Left ventricle myocardium inferior (tissue), 1 donor: Measurements from ENCODE around the gene APPBP2. TPM values are rescaled to one million over a fixed set of nuclear protein-coding genes. Genes with fewer than 3 reads are reported as not detected.

Experiments
- DNase-seq: peaks from one replicate; pipeline ENCODE4 v3.0.0-alpha.2; 2020
- H3K27ac ChIP-seq: fragments of 200-600 bp; replicated peaks from 2 replicates; pipeline ENCODE4 v1.8.0; 2021
- H3K27me3 ChIP-seq: fragments of 200-600 bp; 2 replicates; pipeline ENCODE4 v1.8.0; 2021; ENCODE audit warnings: low read depth
- H3K36me3 ChIP-seq: fragments of 200-600 bp; 2 replicates; pipeline ENCODE4 v1.8.0; 2021
- H3K4me1 ChIP-seq: fragments of 200-600 bp; 2 replicates; pipeline ENCODE4 v1.8.0; 2021
- H3K4me3 ChIP-seq: fragments of 200-600 bp; 2 replicates; pipeline ENCODE4 v1.8.0; 2021; ENCODE audit warnings: mild to moderate bottlenecking, moderate library complexity
- H3K9me3 ChIP-seq: fragments of 200-600 bp; replicated peaks from 2 replicates; pipeline ENCODE4 v1.8.0; 2021
- CTCF ChIP-seq: fragments of 200-600 bp; IDR thresholded peaks from 2 replicates; pipeline ENCODE4 v1.8.0; 2021; ENCODE audit warnings: antibody characterized with exemption, mild to moderate bottlenecking, borderline replicate concordance
- intact Hi-C: fragments of 100-400 bp; cut with micrococcal nuclease; formaldehyde crosslinking; loops from one replicate; pipeline ENCODE4 v1.11.0; 2022
- total RNA-seq: library from RNA; stranded (reverse); fragmentation: NEBNext Ultra II Directional; extraction: Animal tissue kit (Norgen Biotek cat#: 25700); gene quantifications from one replicate; pipeline ENCODE4 v1.2.1, GENCODE V29; 2021
- donor health status: DM: no; HTN: yes; CAD: no; lungs with severe emphysema.

APPBP2 gene
- total RNA-seq, 1 donor from 2014 or later: 16.6 TPM

GRCh38 chr17:60508384-60508980 lies 17.6 kb downstream of the APPBP2 start:
- Histone ChIP-seq H3K36me3 (peaks cover 17% of the 10 kb centered on the region), H3K27me3 (no peaks in the 10 kb centered on the region), H3K9me3 (no peaks in the 10 kb centered on the region), H3K4me1 (peaks cover 36% of the 10 kb centered on the region), H3K27ac (no peak overlapping the region), H3K4me3 (no peak overlapping the region)
- TF ChIP-seq CTCF: no peak
- DNase-seq: no peak
- intact Hi-C loops: no loop called here

GRCh38 chr17:60506312-60506711 lies 19.7 kb downstream of the APPBP2 start:
- no peak for TF ChIP-seq CTCF
- Histone ChIP-seq H3K4me3 (no peak overlapping the region), H3K27me3 (no peaks in the 10 kb centered on the region), H3K9me3 (no peaks in the 10 kb centered on the region), H3K27ac (no peak overlapping the region), H3K36me3 (peaks cover 5% of the 10 kb centered on the region), H3K4me1 (peaks cover 42% of the 10 kb centered on the region)
- intact Hi-C loops: no loop called here
- DNase-seq: no peak

GRCh38 chr17:60502145-60502544 lies 23.9 kb downstream of the APPBP2 start:
- no peak for TF ChIP-seq CTCF
- no peaks in the 10 kb centered on the region for H3K9me3 ChIP-seq
- H3K4me1 ChIP-seq: peaks cover 22% of the 10 kb centered on the region
- no peak overlapping the region for H3K27ac ChIP-seq
- no peaks in the 10 kb centered on the region for H3K27me3 ChIP-seq
- no peak for DNase-seq
- intact Hi-C loops: no loop called here
- no peak overlapping the region for H3K4me3 ChIP-seq
- peaks cover 23% of the 10 kb centered on the region for H3K36me3 ChIP-seq

GRCh38 chr17:60501589-60501988 lies 24.5 kb downstream of the APPBP2 start:
- H3K9me3 ChIP-seq: no peaks in the 10 kb centered on the region
- H3K27ac ChIP-seq: no peak overlapping the region
- H3K27me3 ChIP-seq: no peaks in the 10 kb centered on the region
- no peak for TF ChIP-seq CTCF
- H3K4me3 ChIP-seq: no peak overlapping the region
- intact Hi-C loops: no loop called here
- H3K36me3 ChIP-seq: peaks cover 28% of the 10 kb centered on the region
- no peak for DNase-seq
- peaks cover 18% of the 10 kb centered on the region for H3K4me1 ChIP-seq

GRCh38 chr17:60496041-60496440 lies 30.0 kb downstream of the APPBP2 start:
- Histone ChIP-seq H3K4me3 (no peak overlapping the region), H3K4me1 (no peaks in the 10 kb centered on the region), H3K9me3 (peaks cover 12% of the 10 kb centered on the region), H3K27ac (no peak overlapping the region), H3K36me3 (peaks cover 74% of the 10 kb centered on the region), H3K27me3 (no peaks in the 10 kb centered on the region)
- intact Hi-C loops: no loop called here
- TF ChIP-seq CTCF: no peak
- DNase-seq: no peak
